22Rv1 (cell line): ENCODE results near the gene CMTM4.
"Not testable (repeated sequence)": the region's sequence is repeated elsewhere in the genome, so short reads cannot be mapped to it uniquely, and the experiment has no call there.

ENCODE experiments used
- H3K27ac ChIP-seq: fragments of 450-650 bp; 2 replicates; pipeline ENCODE4 v1.5.1; 2017
- ZFX ChIP-seq: fragments of 450-650 bp; IDR thresholded peaks from 2 replicates; pipeline ENCODE4 v1.6.1; 2017; ENCODE audit warnings: antibody characterized with exemption, borderline replicate concordance
- TF ChIP-seq, protein P1 (sequence below): fragments of 450-650 bp; IDR thresholded peaks from 2 replicates; pipeline ENCODE4 v1.5.1; 2017; ENCODE audit warnings: mild to moderate bottlenecking

CMTM4 gene

DNA sequence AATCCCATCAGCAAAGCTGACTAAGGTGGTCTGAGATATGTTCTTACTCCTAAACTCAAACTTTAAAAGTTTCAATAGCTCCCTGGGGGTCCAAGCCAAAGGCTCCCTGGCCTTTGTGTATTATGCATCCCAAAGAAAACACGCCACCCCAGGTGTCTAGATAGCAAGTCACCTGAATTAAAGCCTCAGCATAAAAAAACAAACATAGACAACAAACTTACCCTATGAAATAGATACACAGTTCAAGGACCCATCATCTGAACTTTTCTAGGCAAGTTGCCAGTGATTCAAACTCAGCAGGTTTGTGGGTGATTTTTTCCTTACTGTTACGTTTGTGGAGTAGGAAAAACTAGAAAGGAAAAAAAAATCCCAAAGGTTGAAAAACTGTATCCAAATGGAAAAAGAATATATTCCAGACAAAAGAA is 79.5 kb downstream of the CMTM4 start:
- no peak overlapping the region for H3K27ac ChIP-seq
- TF ChIP-seq, protein P1, sequence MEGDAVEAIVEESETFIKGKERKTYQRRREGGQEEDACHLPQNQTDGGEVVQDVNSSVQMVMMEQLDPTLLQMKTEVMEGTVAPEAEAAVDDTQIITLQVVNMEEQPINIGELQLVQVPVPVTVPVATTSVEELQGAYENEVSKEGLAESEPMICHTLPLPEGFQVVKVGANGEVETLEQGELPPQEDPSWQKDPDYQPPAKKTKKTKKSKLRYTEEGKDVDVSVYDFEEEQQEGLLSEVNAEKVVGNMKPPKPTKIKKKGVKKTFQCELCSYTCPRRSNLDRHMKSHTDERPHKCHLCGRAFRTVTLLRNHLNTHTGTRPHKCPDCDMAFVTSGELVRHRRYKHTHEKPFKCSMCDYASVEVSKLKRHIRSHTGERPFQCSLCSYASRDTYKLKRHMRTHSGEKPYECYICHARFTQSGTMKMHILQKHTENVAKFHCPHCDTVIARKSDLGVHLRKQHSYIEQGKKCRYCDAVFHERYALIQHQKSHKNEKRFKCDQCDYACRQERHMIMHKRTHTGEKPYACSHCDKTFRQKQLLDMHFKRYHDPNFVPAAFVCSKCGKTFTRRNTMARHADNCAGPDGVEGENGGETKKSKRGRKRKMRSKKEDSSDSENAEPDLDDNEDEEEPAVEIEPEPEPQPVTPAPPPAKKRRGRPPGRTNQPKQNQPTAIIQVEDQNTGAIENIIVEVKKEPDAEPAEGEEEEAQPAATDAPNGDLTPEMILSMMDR: no peak
- TF ChIP-seq ZFX: no peak

DNA sequence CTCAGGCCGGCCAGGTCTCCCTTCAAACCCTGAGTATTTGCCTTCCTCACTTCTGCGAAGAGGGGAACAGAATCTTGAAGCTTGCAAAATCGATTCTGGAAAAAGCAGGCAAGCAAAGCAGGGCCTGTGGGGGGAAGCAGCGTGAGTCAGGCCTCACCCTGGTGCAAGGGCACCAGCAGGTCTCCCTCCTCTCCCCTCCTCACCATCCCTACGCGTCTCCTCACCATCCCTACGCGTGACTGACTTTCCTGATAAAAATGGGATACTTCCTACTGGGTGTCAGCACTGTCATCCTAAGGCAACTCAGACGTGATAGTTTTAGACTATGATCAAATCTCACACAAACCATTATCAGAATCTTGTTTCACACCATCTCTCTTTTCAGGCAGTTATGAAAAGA is 80.0 kb downstream of the CMTM4 start:
- TF ChIP-seq, protein P1: no peak
- TF ChIP-seq ZFX: no peak
- H3K27ac ChIP-seq: no peak overlapping the region

DNA sequence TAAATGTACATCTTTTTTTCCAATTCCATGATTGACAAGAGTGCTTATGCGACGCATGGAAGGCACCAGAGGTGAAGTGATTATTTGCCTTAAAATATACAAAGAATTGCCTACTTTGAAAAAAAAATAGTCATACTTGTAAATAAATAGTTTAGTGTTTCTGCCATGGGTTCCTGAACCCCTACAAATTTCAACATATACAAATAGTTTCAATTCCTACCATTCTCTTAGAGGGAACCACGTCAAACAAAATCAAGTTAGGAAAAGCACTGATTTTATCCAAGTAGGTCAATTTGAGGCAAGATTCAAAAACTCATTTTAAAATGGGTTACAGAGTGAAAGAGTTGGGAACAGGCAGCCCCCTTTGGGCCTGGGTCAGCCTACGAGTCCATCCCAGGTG is 80.4 kb downstream of the CMTM4 start:
- H3K27ac ChIP-seq: no peak overlapping the region

DNA sequence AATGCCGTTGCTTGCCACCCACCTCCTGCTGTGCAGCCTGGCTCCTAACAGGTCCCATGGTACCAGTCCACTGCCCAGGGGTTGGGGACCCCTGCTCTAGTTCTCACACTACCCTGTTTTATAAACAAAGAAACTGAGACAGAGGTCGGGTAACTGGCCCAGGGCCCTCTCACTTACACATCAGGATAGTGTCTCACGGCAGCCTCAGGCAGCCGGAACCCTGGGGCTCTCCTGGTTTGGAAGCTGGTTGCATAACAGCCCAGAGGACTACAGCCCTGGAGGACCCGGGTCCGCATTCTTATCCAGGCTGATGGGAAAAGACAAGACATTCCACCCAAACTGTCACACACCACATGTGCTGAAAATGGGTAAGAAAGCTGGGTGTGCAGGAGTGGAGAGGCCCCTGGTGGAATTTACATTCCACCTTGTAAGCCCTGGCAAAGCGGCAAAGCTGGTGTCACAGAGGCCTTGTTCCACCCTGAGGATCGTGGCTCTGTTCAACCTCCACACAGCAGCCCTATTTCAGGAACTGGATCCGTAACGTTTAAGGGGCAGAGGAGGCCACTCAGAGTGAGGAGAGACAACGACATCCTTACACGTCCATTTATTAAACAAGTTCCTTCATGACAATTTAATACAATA is 82.3 kb downstream of the CMTM4 start:
- TF ChIP-seq, protein P1: no peak
- TF ChIP-seq ZFX: no peak
- no peak overlapping the region for H3K27ac ChIP-seq

More for the DNA sequence above, 80.4 kb downstream of the CMTM4 start:
- TF ChIP-seq, protein P1: no peak
- TF ChIP-seq ZFX: no peak

DNA sequence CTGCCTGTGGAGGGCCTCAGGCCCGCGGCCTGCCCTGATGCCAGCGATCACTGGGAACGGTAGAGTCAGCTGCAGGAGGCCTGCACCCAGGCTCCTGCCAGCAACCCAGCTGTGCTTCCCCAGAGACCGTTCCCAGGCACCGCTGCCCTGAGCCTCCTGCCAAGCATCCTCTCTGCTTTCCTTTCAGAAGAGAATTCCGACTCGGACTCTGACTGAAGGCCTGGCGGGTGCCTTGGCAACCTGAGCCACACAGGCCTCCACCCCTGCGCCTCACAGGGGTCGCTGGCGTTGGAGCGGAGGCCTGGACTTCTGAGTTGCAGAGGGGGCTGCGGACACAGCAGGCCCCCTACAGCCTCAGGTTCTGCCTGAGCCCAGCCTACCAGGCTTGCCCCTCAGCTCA is 84.1 kb downstream of the CMTM4 start:
- no peak overlapping the region for H3K27ac ChIP-seq
- no peak for TF ChIP-seq ZFX
- TF ChIP-seq, protein P1: no peak

DNA sequence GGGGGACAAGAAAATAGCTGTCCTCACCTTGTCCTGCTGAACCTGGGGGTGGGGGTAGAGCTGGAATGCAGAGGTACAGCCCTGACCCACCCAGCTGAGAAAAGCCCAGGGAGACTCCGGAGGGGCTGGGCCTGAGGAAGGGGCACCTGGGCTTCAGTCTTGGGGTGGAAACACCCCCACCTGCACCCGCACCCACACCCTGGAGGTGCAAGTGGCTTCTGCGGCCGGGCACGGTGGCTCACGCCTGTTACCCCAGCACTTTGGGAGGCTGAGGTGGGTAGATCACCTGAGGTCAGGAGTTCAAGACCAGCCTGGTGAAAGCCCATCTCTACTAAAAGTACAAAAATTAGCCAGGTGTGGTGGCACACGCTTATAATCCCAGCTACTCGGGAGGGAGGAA is 84.6 kb downstream of the CMTM4 start:
- not testable (repeated sequence) for H3K27ac ChIP-seq

DNA sequence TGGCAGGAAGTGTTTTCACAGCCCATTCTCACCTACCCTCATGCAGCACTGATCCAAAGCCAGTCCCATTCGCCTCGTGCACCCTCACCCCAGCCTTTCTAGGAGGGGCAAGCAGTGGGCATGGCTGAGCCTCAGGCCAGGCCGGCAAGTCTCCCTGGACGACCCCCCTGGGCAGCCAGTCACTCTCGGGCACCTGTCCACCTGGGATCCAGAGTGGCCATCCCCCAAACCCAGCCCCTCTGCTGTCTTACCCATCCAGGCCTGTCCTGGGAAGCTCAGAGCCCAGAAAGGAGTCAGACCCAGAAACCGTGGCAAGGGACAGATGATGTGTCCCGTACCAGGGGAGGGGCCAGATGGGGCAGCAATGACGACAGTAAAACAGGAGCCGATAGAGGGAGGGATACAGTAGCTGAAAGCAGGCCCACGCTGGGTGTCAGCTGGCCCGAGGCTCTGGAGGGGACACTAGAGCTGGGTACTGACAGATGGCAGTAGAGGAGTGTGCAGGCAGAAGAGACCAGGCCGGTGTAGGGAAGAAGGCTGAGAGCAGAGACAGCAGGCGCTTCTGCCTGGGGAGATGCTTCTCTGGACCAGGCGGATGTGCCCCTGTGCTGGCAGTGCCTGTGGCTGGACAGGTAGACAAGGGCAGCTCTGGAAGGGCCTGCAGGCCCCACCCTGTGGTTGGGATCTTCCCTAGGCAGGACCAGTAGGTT is 86.3 kb downstream of the CMTM4 start:
- TF ChIP-seq, protein P1: no peak
- no peak for TF ChIP-seq ZFX
- no peak overlapping the region for H3K27ac ChIP-seq
